Ureter (tissue), 1 donor: ENCODE results near the gene DENND6B. TPM values are rescaled to one million over a fixed set of nuclear protein-coding genes. Genes with fewer than 3 reads are reported as not detected.

ENCODE experiments used
- total RNA-seq: library from RNA; stranded (reverse); gene quantifications from one replicate; pipeline ENCODE4 v1.2.4, GENCODE V29; 2023
- donor health status: DM: yes; HTN: yes; CAD: no.

DENND6B gene
- total RNA-seq, 1 donor from 2014 or later = 21.4 TPM

Other genes with a start within 250 kb of the DENND6B start
- gene MLC1, start 241.6 kb downstream of the DENND6B start, total RNA-seq = 0.34 TPM
- gene MOV10L1, start 237.0 kb downstream of the DENND6B start, total RNA-seq = 0.26 TPM
- 1.9 TPM for gene PANX2, start 156.3 kb downstream of the DENND6B start, total RNA-seq
- gene TRABD, start 141.1 kb downstream of the DENND6B start, total RNA-seq = 64.5 TPM
- gene SELENOO, start 126.0 kb downstream of the DENND6B start, total RNA-seq = 24.7 TPM
- 57.2 TPM for gene TUBGCP6, start 82.0 kb downstream of the DENND6B start, total RNA-seq
- gene HDAC10, start 75.7 kb downstream of the DENND6B start, total RNA-seq = 52.4 TPM
- 14.1 TPM for gene MAPK12, start 65.3 kb downstream of the DENND6B start, total RNA-seq
- gene MAPK11, start 56.6 kb downstream of the DENND6B start, total RNA-seq = 15.4 TPM
- 443 TPM for gene PLXNB2, start 19.4 kb downstream of the DENND6B start, total RNA-seq
- gene PPP6R2, start 16.3 kb upstream of the DENND6B start, total RNA-seq = 63.5 TPM
- gene SBF1, start 148.0 kb upstream of the DENND6B start, total RNA-seq = 79.2 TPM
- gene ADM2, start 154.5 kb upstream of the DENND6B start, total RNA-seq = 4.6 TPM
- gene MIOX, start 159.8 kb upstream of the DENND6B start, total RNA-seq = not detected
- gene LMF2, start 180.7 kb upstream of the DENND6B start, total RNA-seq = 63.6 TPM
- 37.7 TPM for gene NCAPH2, start 181.2 kb upstream of the DENND6B start, total RNA-seq
- not detected for gene SCO2, start 198.6 kb upstream of the DENND6B start, total RNA-seq
- gene TYMP, start 203.0 kb upstream of the DENND6B start, total RNA-seq = 37.9 TPM
- 1.2 TPM for gene KLHDC7B, start 218.9 kb upstream of the DENND6B start, total RNA-seq
- gene SYCE3, start 235.9 kb upstream of the DENND6B start, total RNA-seq = not detected